CD14-positive monocyte (primary cell): Measurements from ENCODE around the gene BNIPL. TPM values are rescaled to one million over a fixed set of nuclear protein-coding genes. Genes with fewer than 3 reads are reported as not detected.

ENCODE experiments used
- DNase-seq, 3 donors: peaks; one replicate each; pipeline ENCODE4 v3.0.0-alpha.2; 2011 to 2022
- H2AFZ ChIP-seq: 2 replicates; pipeline ENCODE4 v1.6.0; 2012; ENCODE audit warnings: mild to moderate bottlenecking, low read depth, low read length, inconsistent platforms; ENCODE audit not compliant: insufficient read depth, poor library complexity, severe bottlenecking
- H3K27ac ChIP-seq, 2 donors: 1 replicate in 1 of 2; 2 replicates in 1 of 2; pipeline ENCODE4 v1.5.1; 2012 to 2013; ENCODE audit warnings: low read length in 2 of 2, control low read depth in 1 of 2, inconsistent platforms in 1 of 2, low read depth in 1 of 2, mild to moderate bottlenecking in 1 of 2
- H3K27me3 ChIP-seq, 2 donors: one replicate each; pipeline versions ENCODE4 v1.6.0 to v1.6.1; 2011 to 2013; ENCODE audit warnings: low read length in 2 of 2; ENCODE audit not compliant: control insufficient read depth in 2 of 2, insufficient read depth in 2 of 2
- H3K36me3 ChIP-seq, 2 donors: replicated peaks in 1 of 2; 1 replicate in 1 of 2; 2 replicates in 1 of 2; pipeline versions ENCODE4 v1.5.1 to v1.6.1; 2012 to 2013; ENCODE audit warnings: low read length in 2 of 2, control low read depth in 1 of 2, inconsistent platforms in 1 of 2, mild to moderate bottlenecking in 1 of 2; ENCODE audit not compliant: insufficient read depth in 2 of 2, control insufficient read depth in 1 of 2
- H3K4me1 ChIP-seq, 2 donors: 1 replicate in 1 of 2; 2 replicates in 1 of 2; pipeline versions ENCODE4 v1.5.1 to v1.6.1; 2012 to 2013; ENCODE audit warnings: low read length in 2 of 2, control low read depth in 1 of 2, inconsistent platforms in 1 of 2, mild to moderate bottlenecking in 1 of 2, moderate library complexity in 1 of 2; ENCODE audit not compliant: insufficient read depth in 2 of 2, control insufficient read depth in 1 of 2
- H3K4me2 ChIP-seq: replicated peaks from 2 replicates; pipeline ENCODE3; 2012; ENCODE audit warnings: low read length, moderate library complexity, mild to moderate bottlenecking; ENCODE audit not compliant: poor library complexity, severe bottlenecking; ENCODE audit errors: extremely low read depth
- H3K4me3 ChIP-seq, 3 experiments: fragments of 200-600 bp in 1 of 3; sonication (generic) in 1 of 3; replicated peaks in 1 of 3; 1 replicate in 2 of 3; 2 replicates in 1 of 3; pipeline ENCODE4 v1.5.1; 2011 to 2013; ENCODE audit warnings: low read length in 3 of 3, mild to moderate bottlenecking in 3 of 3, control low read depth in 2 of 3, low read depth in 2 of 3, inconsistent platforms in 1 of 3, moderate library complexity in 1 of 3
- H3K79me2 ChIP-seq: 2 replicates; pipeline ENCODE4 v1.6.0; 2012; ENCODE audit warnings: mild to moderate bottlenecking, control low read depth, inconsistent platforms, low read length, moderate library complexity; ENCODE audit not compliant: insufficient read depth
- H3K9ac ChIP-seq: 2 replicates; pipeline ENCODE4 v1.6.0; 2017; ENCODE audit warnings: low read length, mild to moderate bottlenecking; ENCODE audit not compliant: insufficient read depth, poor library complexity, severe bottlenecking
- H3K9me3 ChIP-seq, 2 donors: replicated peaks in 1 of 2; 1 replicate in 1 of 2; 2 replicates in 1 of 2; pipeline versions ENCODE4 v1.5.1 to v1.6.1; 2012 to 2013; ENCODE audit warnings: low read length in 2 of 2, control low read depth in 1 of 2; ENCODE audit not compliant: control insufficient read depth in 1 of 2, insufficient read depth in 1 of 2
- H4K20me1 ChIP-seq: 2 replicates; pipeline ENCODE4 v1.6.0; 2012; ENCODE audit warnings: mild to moderate bottlenecking, low read length, control low read depth, moderate library complexity; ENCODE audit not compliant: insufficient read depth
- H3K27ac Mint-ChIP-seq, 7 donors: one replicate each; pipeline ENCODE4 v1.8.0; 2020; ENCODE audit warnings: mild to moderate bottlenecking in 7 of 7, mixed read lengths in 7 of 7, moderate library complexity in 6 of 7, inconsistent platforms in 2 of 7
- H3K27me3 Mint-ChIP-seq, 3 donors: one replicate each; pipeline ENCODE4 v1.8.0; 2021 to 2022; ENCODE audit warnings: low read depth in 3 of 3, mild to moderate bottlenecking in 3 of 3, mixed read lengths in 3 of 3, moderate library complexity in 3 of 3, inconsistent platforms in 1 of 3
- H3K36me3 Mint-ChIP-seq, 2 donors: one replicate each; pipeline ENCODE4 v1.8.0; 2020; ENCODE audit warnings: mixed read lengths in 2 of 2, inconsistent platforms in 1 of 2, mild to moderate bottlenecking in 1 of 2
- H3K4me1 Mint-ChIP-seq: one replicate; pipeline ENCODE4 v1.8.0; 2020; ENCODE audit warnings: mild to moderate bottlenecking, mixed read lengths
- H3K4me3 Mint-ChIP-seq, 2 donors: one replicate each; pipeline ENCODE4 v1.8.0; 2020; ENCODE audit warnings: mild to moderate bottlenecking in 2 of 2, mixed read lengths in 2 of 2, moderate library complexity in 1 of 2
- H3K9me3 Mint-ChIP-seq, 7 donors: one replicate each; pipeline ENCODE4 v1.8.0; 2020 to 2022; ENCODE audit warnings: mixed read lengths in 7 of 7, mild to moderate bottlenecking in 6 of 7, moderate library complexity in 6 of 7, inconsistent platforms in 2 of 7
- CTCF ChIP-seq: fragments of 200-600 bp; IDR thresholded peaks from one replicate; pipeline ENCODE4 v1.8.0; 2022; ENCODE audit warnings: antibody characterized with exemption, mild to moderate bottlenecking
- WGBS: methylation state at CpG from one replicate; pipeline ENCODE4 v1.1.5; 2013; ENCODE audit warnings: missing lambda C conversion rate; ENCODE audit not compliant: insufficient coverage; 5-methylcytosine and 5-hydroxymethylcytosine counted together
- intact Hi-C, 2 donors: fragments of 100-400 bp; cut with micrococcal nuclease; formaldehyde crosslinking; loops; one replicate each; pipeline versions ENCODE4 v1.15.0 to v1.15.1; 2023
- polyA plus RNA-seq, 3 donors: library from polyadenylated mRNA; depleted of rRNA in 1 of 3; unstranded in 2 of 3; stranded (reverse) in 1 of 3; fragments of 300-500 nt in 2 of 3; fragments of >200 nt in 1 of 3; fragmentation: Illumina TruSeq in 2 of 3; gene quantifications; 1 replicate in 2 of 3; 2 replicates in 1 of 3; pipeline ENCODE4 v1.2.3, GENCODE V29; 2012 to 2021

Gene BNIPL
- polyA plus RNA-seq, 3 donors: 0.77 TPM; not detected in 2

- Mint-ChIP-seq H3K4me1 (peaks cover 19% of the 10 kb centered on the region), H3K9me3 (no peaks in the 10 kb centered on the region), H3K36me3 (peaks cover 6% of the 10 kb centered on the region in 2 donors), H3K27me3 (peaks cover 2 to 5% (median 2%) of the 10 kb centered on the region in 3 donors), H3K27ac (no peak overlapping the region), H3K4me3 (no peak overlapping the region)
- Histone ChIP-seq H3K4me3 (no peak overlapping the region), H3K79me2 (peaks cover 22% of the 10 kb centered on the region), H3K9ac (no peak overlapping the region), H2AFZ (no peak overlapping the region), H3K36me3 (no peaks in the 10 kb centered on the region), H3K9me3 (no peaks in the 10 kb centered on the region), H3K4me2 (no peak overlapping the region), H3K27me3 (no peaks in the 10 kb centered on the region), H3K4me1 (peaks cover 14 to 17% of the 10 kb centered on the region in 2 donors), H4K20me1 (peaks cover 14% of the 10 kb centered on the region), H3K27ac (no peak overlapping the region)
- no peak for TF ChIP-seq CTCF
- WGBS: 100% methylated on average over 1 of the region's 3 CpGs
- DNase-seq: no peak
- intact Hi-C loops: no loop called here
Observed at GRCh38 chr1:151062741-151063371, 26.5 kb downstream of the BNIPL start.

- Histone ChIP-seq H3K4me1 (peaks cover 11 to 18% of the 10 kb centered on the region in 2 donors), H3K4me2 (no peak overlapping the region), H3K9ac (no peak overlapping the region), H2AFZ (no peak overlapping the region), H3K4me3 (no peak overlapping the region), H3K27me3 (no peaks in the 10 kb centered on the region), H3K9me3 (no peaks in the 10 kb centered on the region), H4K20me1 (no peaks in the 10 kb centered on the region), H3K79me2 (no peaks in the 10 kb centered on the region), H3K36me3 (no peaks in the 10 kb centered on the region), H3K27ac (no peak overlapping the region)
- no peak for DNase-seq
- TF ChIP-seq CTCF: no peak
- Mint-ChIP-seq H3K4me1 (peaks cover 8% of the 10 kb centered on the region), H3K9me3 (no peaks in the 10 kb centered on the region), H3K27me3 (no peaks in the 10 kb centered on the region), H3K36me3 (peaks cover 0 to 1% of the 10 kb centered on the region in 2 donors), H3K4me3 (no peak overlapping the region), H3K27ac (no peak overlapping the region)
- intact Hi-C loops: no loop called here
Observed at GRCh38 chr1:151065089-151065645, 28.8 kb downstream of the BNIPL start.
